Epithelial cell of esophagus (primary cell): ENCODE results near the gene LSM14A.

ENCODE experiments used
- DNase-seq: peaks from one replicate; pipeline ENCODE4 v3.0.0; 2010; ENCODE audit warnings: low read depth
- H3K4me3 ChIP-seq: 2 replicates; pipeline ENCODE4 v1.5.1; 2011; ENCODE audit warnings: mild to moderate bottlenecking, low read length, control low read depth
- TF ChIP-seq, protein P1 (sequence below): IDR thresholded peaks from 2 replicates; pipeline ENCODE4 v1.5.1; 2011; ENCODE audit warnings: low read depth, mild to moderate bottlenecking, low read length, control low read depth, inconsistent platforms; ENCODE audit not compliant: insufficient read depth; ENCODE audit errors: missing control alignments

The LSM14A gene

DNA sequence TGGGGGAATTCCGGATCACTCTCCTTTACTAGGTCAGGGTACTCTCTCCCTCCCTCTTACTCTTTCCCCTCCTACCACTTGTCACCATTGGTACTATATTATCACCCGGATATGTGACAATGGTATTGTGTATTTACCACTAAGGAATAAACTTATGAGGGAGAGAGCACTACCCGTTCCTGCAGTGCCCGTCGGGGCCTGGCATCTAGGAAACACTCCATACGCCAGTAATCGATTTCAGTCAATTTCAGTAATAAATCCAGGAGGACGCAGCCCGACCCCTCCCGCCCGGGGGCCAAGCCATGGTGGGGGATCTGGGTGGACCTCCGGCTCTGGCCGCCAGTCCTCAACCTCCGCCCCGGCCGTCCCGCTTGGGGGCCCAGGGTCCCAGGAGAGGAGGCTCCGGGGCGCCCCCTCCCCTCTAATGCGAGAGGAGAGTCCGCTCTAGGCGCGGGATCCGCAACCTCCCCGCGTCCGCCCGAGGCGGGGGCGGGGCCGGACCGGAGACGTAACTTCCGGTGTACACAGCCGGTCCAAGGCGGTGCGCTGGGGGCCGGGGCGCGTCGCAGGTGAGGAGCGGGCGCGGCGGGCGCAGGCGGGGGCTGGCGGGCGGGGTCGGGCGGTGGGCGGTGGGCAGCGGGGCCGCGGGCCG, 81.9 kb downstream of the LSM14A start, which contains the start of gene GARRE1:
TSS of gene GARRE1 (plus strand) at position 509 of the 652 bp plus-strand sequence. CDS start 45,920 bp downstream, outside the sequence.
- peak; percentile 67 for DNase-seq
- TF ChIP-seq, protein P1, sequence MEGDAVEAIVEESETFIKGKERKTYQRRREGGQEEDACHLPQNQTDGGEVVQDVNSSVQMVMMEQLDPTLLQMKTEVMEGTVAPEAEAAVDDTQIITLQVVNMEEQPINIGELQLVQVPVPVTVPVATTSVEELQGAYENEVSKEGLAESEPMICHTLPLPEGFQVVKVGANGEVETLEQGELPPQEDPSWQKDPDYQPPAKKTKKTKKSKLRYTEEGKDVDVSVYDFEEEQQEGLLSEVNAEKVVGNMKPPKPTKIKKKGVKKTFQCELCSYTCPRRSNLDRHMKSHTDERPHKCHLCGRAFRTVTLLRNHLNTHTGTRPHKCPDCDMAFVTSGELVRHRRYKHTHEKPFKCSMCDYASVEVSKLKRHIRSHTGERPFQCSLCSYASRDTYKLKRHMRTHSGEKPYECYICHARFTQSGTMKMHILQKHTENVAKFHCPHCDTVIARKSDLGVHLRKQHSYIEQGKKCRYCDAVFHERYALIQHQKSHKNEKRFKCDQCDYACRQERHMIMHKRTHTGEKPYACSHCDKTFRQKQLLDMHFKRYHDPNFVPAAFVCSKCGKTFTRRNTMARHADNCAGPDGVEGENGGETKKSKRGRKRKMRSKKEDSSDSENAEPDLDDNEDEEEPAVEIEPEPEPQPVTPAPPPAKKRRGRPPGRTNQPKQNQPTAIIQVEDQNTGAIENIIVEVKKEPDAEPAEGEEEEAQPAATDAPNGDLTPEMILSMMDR: no peak

DNA sequence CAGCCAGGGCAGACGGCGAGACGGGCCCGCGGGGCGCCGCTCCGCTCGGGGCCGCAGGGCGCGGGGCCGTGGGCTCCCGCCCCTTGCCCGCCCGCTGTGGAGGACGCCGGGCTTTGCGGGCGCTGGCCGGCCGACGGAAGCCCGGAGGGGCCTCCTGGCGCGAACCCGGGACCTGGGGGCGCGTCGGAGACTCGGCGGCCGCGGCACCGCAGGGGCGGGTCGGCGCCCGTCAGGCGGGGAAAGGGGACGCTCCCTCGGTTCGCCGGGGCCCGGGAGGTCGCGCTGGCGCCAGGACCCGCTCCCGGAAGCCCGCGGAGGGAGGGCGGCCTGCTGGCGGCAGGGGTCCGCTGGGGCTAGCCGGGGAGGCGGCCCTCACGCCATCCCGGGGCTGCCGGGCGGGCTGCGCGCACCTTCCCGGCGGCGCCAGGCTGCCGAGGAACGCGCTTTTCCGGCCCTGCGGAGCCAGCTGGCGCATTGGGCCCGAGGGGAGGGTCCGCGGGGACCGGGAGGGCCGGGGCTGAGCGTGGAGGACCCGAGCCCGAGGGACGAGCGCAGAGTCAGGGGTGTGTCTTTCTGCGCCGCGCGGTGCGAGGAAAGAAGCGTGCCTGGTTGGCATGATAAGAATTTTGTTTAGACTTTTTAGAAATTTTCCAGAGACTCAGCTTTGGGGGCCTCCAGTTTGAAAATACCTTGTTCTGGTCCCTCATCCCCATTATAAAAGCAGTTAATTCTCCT, 82.6 kb downstream of the LSM14A start:
- peak overlapping the region; percentile 73 for H3K4me3 ChIP-seq
- DNase-seq: peak; percentile 23
- TF ChIP-seq, protein P1: no peak

More for the DNA sequence above, 81.9 kb downstream of the LSM14A start, which contains the start of gene GARRE1:
- peak within 1 kb of the TSS; percentile 73 for H3K4me3 ChIP-seq

DNA sequence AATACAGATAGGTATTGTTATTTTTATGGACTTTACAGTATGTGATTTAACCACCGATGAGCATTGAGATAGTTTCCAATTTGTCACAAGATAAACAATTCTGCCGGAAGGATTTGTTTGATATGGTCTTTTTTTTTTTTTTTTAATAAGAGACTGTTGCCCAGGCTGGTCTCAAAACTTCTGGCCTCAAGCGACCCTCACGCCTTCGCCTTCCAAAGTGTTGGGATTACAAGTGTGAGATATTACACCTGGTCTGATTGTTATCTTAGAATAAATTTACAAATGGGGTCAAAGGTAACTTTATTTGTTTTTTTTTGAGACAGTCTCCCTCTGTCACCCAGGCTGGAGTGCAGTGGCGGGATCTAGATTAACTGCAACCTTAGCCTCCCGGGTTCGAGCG, 83.2 kb downstream of the LSM14A start:
- TF ChIP-seq, protein P1: no peak
- H3K4me3 ChIP-seq: peak overlapping the region; percentile 73
- DNase-seq: no peak

DNA sequence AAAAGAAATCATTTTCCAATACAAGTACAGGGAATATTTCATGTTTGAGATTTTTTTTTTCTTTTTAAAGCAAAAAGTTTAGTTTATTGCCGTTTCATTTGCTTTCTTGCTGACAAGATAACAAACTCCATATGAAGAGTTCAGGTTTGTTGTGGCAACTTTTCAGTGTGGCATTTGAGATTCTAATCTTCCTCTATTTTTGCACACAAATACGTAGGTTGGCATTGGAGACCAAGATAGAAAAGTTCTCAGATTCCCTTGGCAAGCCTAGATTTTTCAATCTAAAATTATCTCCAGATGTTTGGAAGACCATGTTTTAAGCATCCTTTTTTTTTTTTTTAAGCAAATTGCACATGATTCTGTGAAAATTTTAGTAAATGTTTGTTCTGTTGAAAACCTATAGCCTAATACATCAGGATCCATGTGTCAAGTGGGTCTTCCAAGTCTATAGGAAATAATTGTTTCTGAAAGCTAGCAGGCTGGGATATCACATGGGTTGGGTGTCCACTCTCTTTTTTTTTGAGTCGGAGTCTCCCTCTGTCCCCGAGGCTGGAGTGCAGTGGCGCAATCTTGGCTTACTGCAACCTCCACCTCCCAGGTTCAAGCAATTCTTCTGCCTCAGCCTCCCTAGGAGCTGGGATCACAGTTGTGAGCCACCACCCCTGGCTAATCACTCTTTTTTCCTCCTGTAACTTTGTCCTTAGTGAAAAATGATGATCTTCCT, 84.7 kb downstream of the LSM14A start:
- TF ChIP-seq, protein P1: no peak
- DNase-seq: no peak
- H3K4me3 ChIP-seq: no peak overlapping the region

DNA sequence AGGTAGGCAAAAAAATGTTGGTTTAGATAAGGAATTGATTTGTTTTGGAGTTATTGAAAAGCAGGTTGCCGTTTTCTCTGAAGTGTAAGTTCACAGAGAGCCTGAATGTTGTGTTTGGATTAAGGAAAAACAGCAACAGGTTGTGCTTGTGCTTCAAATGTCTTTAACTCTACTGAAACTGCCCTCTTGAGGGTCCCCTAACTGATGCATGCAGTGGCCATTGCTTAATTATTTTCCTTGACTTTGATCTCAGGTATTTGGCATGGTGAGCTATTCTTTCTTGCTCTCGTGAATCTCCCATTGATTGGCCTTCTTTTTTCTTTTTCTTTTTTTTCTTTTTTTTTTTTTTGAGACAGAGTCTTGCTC, 85.2 kb downstream of the LSM14A start:
- TF ChIP-seq, protein P1: no peak
- no peak for DNase-seq
- no peak overlapping the region for H3K4me3 ChIP-seq

DNA sequence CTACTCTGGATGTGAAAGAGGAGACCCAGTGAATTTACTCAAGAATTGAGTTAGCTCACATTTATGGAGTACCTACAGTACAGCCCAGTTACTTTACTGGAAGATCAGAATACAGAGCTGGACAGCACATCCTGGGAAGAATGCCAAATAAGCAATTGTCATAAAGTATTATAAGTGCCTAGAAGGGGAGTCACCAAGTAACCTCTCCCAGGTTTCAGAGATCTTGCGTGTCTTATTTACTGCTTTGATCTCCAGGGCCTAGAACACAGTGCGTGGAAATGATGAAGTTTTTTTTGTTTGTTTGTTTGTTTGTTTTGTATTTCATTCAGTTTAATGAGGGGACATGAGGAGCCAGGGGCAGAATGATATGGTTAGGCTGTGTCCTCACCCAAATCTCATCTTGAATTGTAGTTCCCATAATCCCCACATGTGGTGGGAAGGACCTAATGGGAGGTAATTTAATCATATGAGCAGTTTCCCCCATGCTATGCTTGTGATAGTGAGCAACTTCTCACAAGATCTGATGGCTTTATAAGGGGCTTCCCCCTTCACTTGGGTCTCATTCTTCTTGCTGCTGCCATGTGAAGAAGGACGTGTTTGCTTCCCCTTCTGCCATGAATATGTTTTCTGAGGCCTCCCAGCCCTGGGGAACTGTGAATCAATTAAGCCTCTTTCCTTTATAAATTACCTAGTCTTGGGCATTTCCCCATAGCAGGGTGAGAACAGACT, 87.2 kb downstream of the LSM14A start:
- no peak overlapping the region for H3K4me3 ChIP-seq
- DNase-seq: peak; percentile 24
- TF ChIP-seq, protein P1: no peak
